ENCODE results near the gene MALAT1. TPM values are rescaled to one million over a fixed set of nuclear protein-coding genes. Genes with fewer than 3 reads are reported as not detected.

MALAT1 gene
- total RNA-seq, 1 donor, result 2,681 TPM

GRCh38 chr11:65478388-65479183, 20.3 kb upstream of the MALAT1 start:
- DNase-seq (ENCODE audit: low read depth in 2 of 3, low spot score in 2 of 3), result no peak

GRCh38 chr11:65479184-65480145, 19.4 kb upstream of the MALAT1 start:
- no peak for DNase-seq (ENCODE audit: low read depth in 2 of 3, low spot score in 2 of 3)

GRCh38 chr11:65482306-65482850, 16.5 kb upstream of the MALAT1 start:
- DNase-seq (ENCODE audit: low read depth in 2 of 3, low spot score in 2 of 3), result no peak

- DNase-seq (ENCODE audit: low read depth in 2 of 3, low spot score in 2 of 3), result no peak
Observed at GRCh38 chr11:65485920-65486219, 13.0 kb upstream of the MALAT1 start.

GRCh38 chr11:65486570-65487466, 12.0 kb upstream of the MALAT1 start:
- no peak for DNase-seq (ENCODE audit: low read depth in 2 of 3, low spot score in 2 of 3)

GRCh38 chr11:65487467-65488272, 11.2 kb upstream of the MALAT1 start:
- DNase-seq (ENCODE audit: low read depth in 2 of 3, low spot score in 2 of 3), result peak in 2 of 3 donors; percentile 90 to 93

GRCh38 chr11:65488273-65489034, 10.4 kb upstream of the MALAT1 start:
- no peak for DNase-seq (ENCODE audit: low read depth in 2 of 3, low spot score in 2 of 3)

- no peak for DNase-seq (ENCODE audit: low read depth in 2 of 3, low spot score in 2 of 3)
Observed at GRCh38 chr11:65489035-65489705, 9.7 kb upstream of the MALAT1 start.

- no peak for DNase-seq (ENCODE audit: low read depth in 2 of 3, low spot score in 2 of 3)
Observed at GRCh38 chr11:65489706-65490320, 9.0 kb upstream of the MALAT1 start.

GRCh38 chr11:65491163-65491465, 7.7 kb upstream of the MALAT1 start:
- DNase-seq (ENCODE audit: low read depth in 2 of 3, low spot score in 2 of 3), result no peak

GRCh38 chr11:65491614-65492386, 7.0 kb upstream of the MALAT1 start:
- DNase-seq (ENCODE audit: low read depth in 2 of 3, low spot score in 2 of 3), result no peak

- DNase-seq (ENCODE audit: low read depth in 2 of 3, low spot score in 2 of 3), result no peak
Observed at GRCh38 chr11:65492387-65492636, 6.5 kb upstream of the MALAT1 start.

GRCh38 chr11:65492637-65493366, 6.0 kb upstream of the MALAT1 start:
- DNase-seq (ENCODE audit: low read depth in 2 of 3, low spot score in 2 of 3), result no peak

GRCh38 chr11:65493367-65494176, 5.3 kb upstream of the MALAT1 start:
- no peak for DNase-seq (ENCODE audit: low read depth in 2 of 3, low spot score in 2 of 3)

- DNase-seq (ENCODE audit: low read depth in 2 of 3, low spot score in 2 of 3), result no peak
Observed at GRCh38 chr11:65496304-65497140, 2.3 kb upstream of the MALAT1 start.
